Activated naive CD4-positive, alpha-beta T cell treated with anti-CD3 and anti-CD28 coated beads, Interleukin-2, amount 50 U/mL, for 72 hours (primary cell): ENCODE measurements around the gene PROK2. TPM values are rescaled to one million over a fixed set of nuclear protein-coding genes. Genes with fewer than 3 reads are reported as not detected.

Experiments used
- ATAC-seq, 2 donors: fragments of 150-1000 bp; cut with Tn5 transposase; 2 replicates each; pipeline ENCODE4 v1.10.0; 2021; ENCODE audit warnings: mild to moderate bottlenecking in 2 of 2, moderate library complexity in 2 of 2
- DNase-seq, 2 donors: peaks; one replicate each; pipeline ENCODE4 v3.0.0; 2021 to 2022; ENCODE audit warnings: low spot score in 2 of 2
- H3K27ac Mint-ChIP-seq, 2 donors: one replicate each; pipeline ENCODE4 v1.8.0; 2022; ENCODE audit warnings: mild to moderate bottlenecking in 2 of 2, mixed read lengths in 2 of 2
- H3K36me3 Mint-ChIP-seq, 2 donors: one replicate each; pipeline ENCODE4 v1.8.0; 2022; ENCODE audit warnings: mixed read lengths in 2 of 2
- H3K9me3 Mint-ChIP-seq, 2 donors: one replicate each; pipeline ENCODE4 v1.8.0; 2022; ENCODE audit warnings: mixed read lengths in 2 of 2
- total RNA-seq, 2 donors: library from RNA; stranded (reverse); gene quantifications; one replicate each; pipeline ENCODE4 v1.2.3, GENCODE V29; 2022

The PROK2 gene
- not detected for total RNA-seq

- peak; percentile 53 to 79 for ATAC-seq
- no peak within 1 kb of the TSS for H3K27ac Mint-ChIP-seq
- DNase-seq: peak in 1 of 2 donors; percentile 33
- no peaks in the 10 kb centered on the region for H3K9me3 Mint-ChIP-seq
- peaks cover 5 to 7% of the 10 kb centered on the region in 2 donors for H3K36me3 Mint-ChIP-seq
These were observed at the start of gene PROK2 for GRCh38 chr3:71784914-71785531. TSS of gene PROK2 (minus strand) at chr3:71785148. CDS start at chr3:71785052, 96 bp downstream.

GRCh38 chr3:71831599-71831998 is 46.7 kb upstream of the PROK2 start:
- Mint-ChIP-seq H3K9me3 (no peaks in the 10 kb centered on the region), H3K27ac (no peak overlapping the region), H3K36me3 (no peaks in the 10 kb centered on the region)
- no peak for ATAC-seq
- no peak for DNase-seq

- no peak for DNase-seq
- Mint-ChIP-seq H3K9me3 (no peaks in the 10 kb centered on the region), H3K36me3 (no peaks in the 10 kb centered on the region), H3K27ac (no peak overlapping the region)
- no peak for ATAC-seq
These were observed 40.8 kb upstream of the PROK2 start for GRCh38 chr3:71825551-71826283.

- H3K36me3 Mint-ChIP-seq: no peaks in the 10 kb centered on the region
- H3K9me3 Mint-ChIP-seq: no peaks in the 10 kb centered on the region
These were observed 36.2 kb upstream of the PROK2 start for GRCh38 chr3:71821116-71821515.

GRCh38 chr3:71817262-71817661 is 32.3 kb upstream of the PROK2 start:
- no peak overlapping the region for H3K27ac Mint-ChIP-seq
- H3K36me3 Mint-ChIP-seq: no peaks in the 10 kb centered on the region
- ATAC-seq: no peak
- DNase-seq: no peak
- H3K9me3 Mint-ChIP-seq: no peaks in the 10 kb centered on the region

More at GRCh38 chr3:71821116-71821515, 36.2 kb upstream of the PROK2 start:
- no peak overlapping the region for H3K27ac Mint-ChIP-seq
- ATAC-seq: no peak
- DNase-seq: no peak

- DNase-seq (no peak), ATAC-seq (no peak)
- no peaks in the 10 kb centered on the region for H3K9me3 Mint-ChIP-seq
- no peak overlapping the region for H3K27ac Mint-ChIP-seq
- H3K36me3 Mint-ChIP-seq: no peaks in the 10 kb centered on the region
These were observed 31.8 kb upstream of the PROK2 start for GRCh38 chr3:71816767-71817156.

GRCh38 chr3:71815340-71816067 is 30.6 kb upstream of the PROK2 start:
- Mint-ChIP-seq H3K27ac (no peak overlapping the region), H3K9me3 (no peaks in the 10 kb centered on the region), H3K36me3 (no peaks in the 10 kb centered on the region)
- DNase-seq: no peak
- no peak for ATAC-seq

GRCh38 chr3:71813704-71814103 is 28.8 kb upstream of the PROK2 start:
- Mint-ChIP-seq H3K27ac (no peak overlapping the region), H3K9me3 (no peaks in the 10 kb centered on the region), H3K36me3 (no peaks in the 10 kb centered on the region)
- ATAC-seq (no peak), DNase-seq (no peak)

GRCh38 chr3:71813073-71813472 is 28.1 kb upstream of the PROK2 start:
- H3K36me3 Mint-ChIP-seq: no peaks in the 10 kb centered on the region
- ATAC-seq (no peak), DNase-seq (no peak)
- no peaks in the 10 kb centered on the region for H3K9me3 Mint-ChIP-seq
- no peak overlapping the region for H3K27ac Mint-ChIP-seq

GRCh38 chr3:71810056-71810455 is 25.1 kb upstream of the PROK2 start:
- no peak for ATAC-seq
- H3K9me3 Mint-ChIP-seq: no peaks in the 10 kb centered on the region

GRCh38 chr3:71809321-71810026 is 24.5 kb upstream of the PROK2 start:
- H3K36me3 Mint-ChIP-seq: no peaks in the 10 kb centered on the region
- DNase-seq: no peak
- no peak overlapping the region for H3K27ac Mint-ChIP-seq
- no peaks in the 10 kb centered on the region for H3K9me3 Mint-ChIP-seq
- no peak for ATAC-seq

More at GRCh38 chr3:71810056-71810455, 25.1 kb upstream of the PROK2 start:
- no peak for DNase-seq
- Mint-ChIP-seq H3K27ac (no peak overlapping the region), H3K36me3 (no peaks in the 10 kb centered on the region)

GRCh38 chr3:71806736-71807135 is 21.8 kb upstream of the PROK2 start:
- ATAC-seq (no peak), DNase-seq (no peak)
- Mint-ChIP-seq H3K27ac (no peak overlapping the region), H3K9me3 (no peaks in the 10 kb centered on the region), H3K36me3 (no peaks in the 10 kb centered on the region)

- no peaks in the 10 kb centered on the region for H3K36me3 Mint-ChIP-seq
- no peak overlapping the region for H3K27ac Mint-ChIP-seq
- H3K9me3 Mint-ChIP-seq: no peaks in the 10 kb centered on the region
- no peak for ATAC-seq
- no peak for DNase-seq
These were observed 20.7 kb upstream of the PROK2 start for GRCh38 chr3:71805691-71806090.

- no peak for DNase-seq
- Mint-ChIP-seq H3K36me3 (no peaks in the 10 kb centered on the region), H3K9me3 (no peaks in the 10 kb centered on the region), H3K27ac (no peak overlapping the region)
- no peak for ATAC-seq
These were observed 20.3 kb upstream of the PROK2 start for GRCh38 chr3:71805199-71805598.

GRCh38 chr3:71803248-71803647 is 18.3 kb upstream of the PROK2 start:
- no peaks in the 10 kb centered on the region for H3K36me3 Mint-ChIP-seq
- H3K9me3 Mint-ChIP-seq: no peaks in the 10 kb centered on the region
- no peak overlapping the region for H3K27ac Mint-ChIP-seq
- ATAC-seq (no peak), DNase-seq (no peak)

- no peak overlapping the region for H3K27ac Mint-ChIP-seq
- H3K9me3 Mint-ChIP-seq: no peaks in the 10 kb centered on the region
- no peaks in the 10 kb centered on the region for H3K36me3 Mint-ChIP-seq
- DNase-seq (no peak), ATAC-seq (no peak)
These were observed 17.0 kb upstream of the PROK2 start for GRCh38 chr3:71801986-71802385.

GRCh38 chr3:71800023-71800422 is 15.1 kb upstream of the PROK2 start:
- H3K27ac Mint-ChIP-seq: no peak overlapping the region
- ATAC-seq (no peak), DNase-seq (no peak)
- no peaks in the 10 kb centered on the region for H3K36me3 Mint-ChIP-seq
- no peaks in the 10 kb centered on the region for H3K9me3 Mint-ChIP-seq
